GM18499 (cell line): Measurements from ENCODE around the gene HSD17B3.
"Not testable (repeated sequence)": the region's sequence is repeated elsewhere in the genome, so short reads cannot be mapped to it uniquely, and the experiment has no call there.

Experiments used
- ATAC-seq: cut with Tn5 transposase; IDR thresholded peaks from one replicate; pipeline ENCODE4 v1.9.1; 2021; ENCODE audit warnings: moderate number of reproducible peaks; ENCODE audit not compliant: insufficient read depth, unreplicated experiment

Gene HSD17B3

GRCh38 chr9:96309850-96310249 lies 7.9 kb upstream of the HSD17B3 start:
- ATAC-seq, result no peak

- not testable (repeated sequence) for ATAC-seq
Measured at GRCh38 chr9:96306958-96307357, 5.0 kb upstream of the HSD17B3 start.

GRCh38 chr9:96305171-96305570 lies 3.2 kb upstream of the HSD17B3 start:
- ATAC-seq, result no peak

- no peak for ATAC-seq
Measured at GRCh38 chr9:96304230-96304629, 2.3 kb upstream of the HSD17B3 start.

- no peak for ATAC-seq
Measured at GRCh38 chr9:96299823-96300222, 2.2 kb downstream of the HSD17B3 start.

- no peak for ATAC-seq
Measured at GRCh38 chr9:96294159-96294545, 7.8 kb downstream of the HSD17B3 start.

GRCh38 chr9:96293498-96294158 lies 8.3 kb downstream of the HSD17B3 start:
- ATAC-seq, result no peak

GRCh38 chr9:96289392-96289791 lies 12.6 kb downstream of the HSD17B3 start:
- ATAC-seq, result no peak

- ATAC-seq, result no peak
Measured at GRCh38 chr9:96281641-96282040, 20.3 kb downstream of the HSD17B3 start.

GRCh38 chr9:96279932-96280331 lies 22.0 kb downstream of the HSD17B3 start:
- no peak for ATAC-seq

- no peak for ATAC-seq
Measured at GRCh38 chr9:96274939-96275338, 27.0 kb downstream of the HSD17B3 start.

- ATAC-seq, result no peak
Measured at GRCh38 chr9:96270236-96270744, 31.7 kb downstream of the HSD17B3 start.

- no peak for ATAC-seq
Measured at GRCh38 chr9:96258967-96259366, 43.0 kb downstream of the HSD17B3 start.

GRCh38 chr9:96256800-96257199 lies 45.2 kb downstream of the HSD17B3 start:
- no peak for ATAC-seq

GRCh38 chr9:96255698-96256097 lies 46.3 kb downstream of the HSD17B3 start:
- ATAC-seq, result no peak

- no peak for ATAC-seq
Measured at GRCh38 chr9:96253059-96253696, 48.8 kb downstream of the HSD17B3 start.

GRCh38 chr9:96251451-96251850 lies 50.5 kb downstream of the HSD17B3 start:
- ATAC-seq, result no peak

- ATAC-seq, result no peak
Measured at GRCh38 chr9:96249746-96250145, 52.2 kb downstream of the HSD17B3 start.

GRCh38 chr9:96246267-96246671 lies 55.7 kb downstream of the HSD17B3 start:
- no peak for ATAC-seq

GRCh38 chr9:96245399-96245798 lies 56.6 kb downstream of the HSD17B3 start:
- ATAC-seq, result no peak

- no peak for ATAC-seq
Measured at GRCh38 chr9:96243778-96244177, 58.2 kb downstream of the HSD17B3 start.

GRCh38 chr9:96242811-96243210 lies 59.2 kb downstream of the HSD17B3 start:
- no peak for ATAC-seq
